Peyer's patch (tissue), 4 donors: ENCODE measurements around the gene ARNT2. TPM values are rescaled to one million over a fixed set of nuclear protein-coding genes. Genes with fewer than 3 reads are reported as not detected.

Experiments
- DNase-seq, 3 donors: peaks; one replicate each; pipeline ENCODE4 v3.0.0-alpha.2; 2017 to 2019
- H3K27ac ChIP-seq, 4 donors: fragments of 200-600 bp; sonication (generic); one replicate each; pipeline ENCODE4 v1.5.1; 2016 to 2019
- H3K27me3 ChIP-seq, 2 donors: fragments of 200-600 bp; sonication (generic); one replicate each; pipeline ENCODE4 v1.5.1; 2019
- H3K36me3 ChIP-seq, 3 donors: fragments of 200-600 bp; sonication (generic); one replicate each; pipeline ENCODE4 v1.5.1; 2016 to 2019
- H3K4me1 ChIP-seq, 4 donors: fragments of 200-600 bp; sonication (generic); one replicate each; pipeline ENCODE4 v1.5.1; 2016 to 2019
- H3K4me3 ChIP-seq, 4 donors: fragments of 200-600 bp; sonication (generic); 1 replicate in 3 of 4; 2 replicates in 1 of 4; pipeline ENCODE4 v1.5.1; 2016 to 2019; ENCODE audit warnings: mild to moderate bottlenecking in 1 of 4
- H3K9me3 ChIP-seq, 4 donors: fragments of 200-600 bp; sonication (generic); one replicate each; pipeline ENCODE4 v1.5.1; 2016 to 2019; ENCODE audit warnings: mild to moderate bottlenecking in 1 of 4
- CTCF ChIP-seq, 6 experiments: fragments of 450-650 bp in 4 of 6; fragments of 200-600 bp in 2 of 6; sonication (generic) in 1 of 6; IDR thresholded peaks; one replicate each; pipeline ENCODE4 v1.5.1; 2017 to 2019; ENCODE audit warnings: antibody characterized with exemption in 6 of 6, mild to moderate bottlenecking in 3 of 6, moderate library complexity in 1 of 6
- POLR2A ChIP-seq, 2 donors: fragments of 450-650 bp; IDR thresholded peaks; one replicate each; pipeline ENCODE4 v1.5.1; 2017; ENCODE audit warnings: antibody characterized with exemption in 2 of 2, mild to moderate bottlenecking in 2 of 2, moderate library complexity in 2 of 2
- total RNA-seq, 4 donors: library from RNA; depleted of rRNA; stranded (reverse); fragments of >200 nt; gene quantifications; one replicate each; pipeline ENCODE4 v1.1.0, GENCODE V29; 2016

The ARNT2 gene
- total RNA-seq, 4 donors from 2014 or later: 2.5 to 10.3 (median 4.5) TPM

GRCh38 chr15:80418892-80419537 is 14.8 kb downstream of the ARNT2 start:
- Histone ChIP-seq H3K9me3 (no peaks in the 10 kb centered on the region), H3K27me3 (no peaks in the 10 kb centered on the region), H3K4me1 (no peaks in the 10 kb centered on the region), H3K36me3 (no peaks in the 10 kb centered on the region), H3K27ac (no peak overlapping the region), H3K4me3 (no peak overlapping the region)
- TF ChIP-seq POLR2A (IDR thresholded peaks at IDR 0.05): no peak
- peak in 3 of 6 experiments; percentile 25 to 43 (median 37) for TF ChIP-seq CTCF (IDR thresholded peaks at IDR 0.05)
- DNase-seq: peak in 1 of 3 donors; percentile 57

- no peak overlapping the region for H3K27ac ChIP-seq
- no peak for DNase-seq
- no peaks in the 10 kb centered on the region for H3K36me3 ChIP-seq
- H3K4me3 ChIP-seq: no peak overlapping the region
- TF ChIP-seq CTCF (IDR thresholded peaks at IDR 0.05) (no peak), POLR2A (IDR thresholded peaks at IDR 0.05) (no peak)
- H3K27me3 ChIP-seq: no peaks in the 10 kb centered on the region
- H3K4me1 ChIP-seq: no peaks in the 10 kb centered on the region
- H3K9me3 ChIP-seq: no peaks in the 10 kb centered on the region
Observed at GRCh38 chr15:80419546-80419945, 15.4 kb downstream of the ARNT2 start.

- H3K36me3 ChIP-seq: no peaks in the 10 kb centered on the region
- no peak for TF ChIP-seq CTCF (IDR thresholded peaks at IDR 0.05)
- TF ChIP-seq POLR2A (IDR thresholded peaks at IDR 0.05): no peak
- no peak for DNase-seq
- H3K4me1 ChIP-seq: no peaks in the 10 kb centered on the region
- H3K27me3 ChIP-seq: no peaks in the 10 kb centered on the region
- no peak overlapping the region for H3K4me3 ChIP-seq
- no peaks in the 10 kb centered on the region for H3K9me3 ChIP-seq
- no peak overlapping the region for H3K27ac ChIP-seq
Observed at GRCh38 chr15:80420658-80421057, 16.5 kb downstream of the ARNT2 start.

GRCh38 chr15:80423215-80423614 is 19.0 kb downstream of the ARNT2 start:
- Histone ChIP-seq H3K4me1 (no peaks in the 10 kb centered on the region), H3K36me3 (no peaks in the 10 kb centered on the region), H3K27ac (no peak overlapping the region), H3K27me3 (no peaks in the 10 kb centered on the region), H3K9me3 (no peaks in the 10 kb centered on the region), H3K4me3 (no peak overlapping the region)
- DNase-seq: no peak
- TF ChIP-seq POLR2A (IDR thresholded peaks at IDR 0.05): no peak
- no peak for TF ChIP-seq CTCF (IDR thresholded peaks at IDR 0.05)

- no peaks in the 10 kb centered on the region for H3K27me3 ChIP-seq
Observed at GRCh38 chr15:80424381-80424780, 20.2 kb downstream of the ARNT2 start.

More at GRCh38 chr15:80424381-80424780, 20.2 kb downstream of the ARNT2 start:
- no peak overlapping the region for H3K27ac ChIP-seq
- no peak for DNase-seq
- no peak overlapping the region for H3K4me3 ChIP-seq
- H3K9me3 ChIP-seq: no peaks in the 10 kb centered on the region
- no peaks in the 10 kb centered on the region for H3K36me3 ChIP-seq
- no peaks in the 10 kb centered on the region for H3K4me1 ChIP-seq
- no peak for TF ChIP-seq POLR2A (IDR thresholded peaks at IDR 0.05)
- no peak for TF ChIP-seq CTCF (IDR thresholded peaks at IDR 0.05)
